OCI-LY7 (cell line): ENCODE measurements around the gene CDC34. TPM values are rescaled to one million over a fixed set of nuclear protein-coding genes. Genes with fewer than 3 reads are reported as not detected.

Source experiments
- BruUV-seq: library from RNA; stranded (reverse); fragments of 400-500 nt; replicated peaks from 2 replicates; lab custom pipeline; 2021; lab: Mats Ljungman, UMichigan
- CTCF ChIA-PET: fragments of 300-600 bp; sonication (Branson Sonifier 250); formaldehyde crosslinking; loops from one replicate; lab custom pipeline; 2022; ENCODE audit warnings: antibody characterized with exemption; ENCODE audit not compliant: unreplicated experiment; lab: Charles Lee
- POLR2A ChIA-PET: fragments of 300-600 bp; sonication (Branson Sonifier 250); formaldehyde crosslinking; loops from one replicate; lab custom pipeline; 2022; ENCODE audit warnings: antibody characterized with exemption; lab: Charles Lee
- DNase-seq: peaks from one replicate; pipeline ENCODE4 v3.0.0-alpha.2; 2015; ENCODE audit warnings: low spot score
- H2AFZ ChIP-seq: fragments of 200-600 bp; sonication (generic), shearing (Covaris generic); 2 replicates; pipeline ENCODE4 v1.6.1; 2014; ENCODE audit warnings: mild to moderate bottlenecking, antibody characterized with exemption, low read length, moderate library complexity
- H3K27ac ChIP-seq: fragments of 200-600 bp; sonication (generic); 2 replicates; pipeline ENCODE4 v1.5.1; 2014; ENCODE audit warnings: mixed run types, low read depth, mild to moderate bottlenecking, moderate library complexity, low read length, inconsistent platforms; ENCODE audit not compliant: poor library complexity, severe bottlenecking
- H3K36me3 ChIP-seq: fragments of 200-600 bp; sonication (generic); 2 replicates; pipeline ENCODE4 v1.6.1; 2014; ENCODE audit warnings: mild to moderate bottlenecking, antibody characterized with exemption, low read length, moderate library complexity, mixed read lengths; ENCODE audit not compliant: insufficient read depth
- H3K4me1 ChIP-seq: fragments of 200-600 bp; sonication (generic); 2 replicates; pipeline ENCODE4 v1.5.1; 2014; ENCODE audit warnings: mild to moderate bottlenecking, low read length; ENCODE audit not compliant: insufficient read depth, poor library complexity, severe bottlenecking
- H3K4me2 ChIP-seq: fragments of 200-600 bp; sonication (generic); 2 replicates; pipeline ENCODE4 v1.6.1; 2014; ENCODE audit warnings: mild to moderate bottlenecking, low read length
- H3K4me3 ChIP-seq: fragments of 200-600 bp; sonication (generic); 2 replicates; pipeline ENCODE4 v1.5.1; 2014; ENCODE audit warnings: mild to moderate bottlenecking, low read depth, low read length; ENCODE audit not compliant: poor library complexity, severe bottlenecking
- H3K79me2 ChIP-seq: fragments of 200-600 bp; sonication (generic); 2 replicates; pipeline ENCODE4 v1.6.1; 2016; ENCODE audit warnings: low read depth, mild to moderate bottlenecking, low read length, moderate library complexity, mixed read lengths; ENCODE audit not compliant: insufficient read depth
- H3K9me2 ChIP-seq: fragments of 200-600 bp; sonication (generic); 2 replicates; pipeline ENCODE4 v1.6.1; 2016; ENCODE audit warnings: mild to moderate bottlenecking, low read length, mixed read lengths; ENCODE audit not compliant: insufficient read depth
- H3K9me3 ChIP-seq: fragments of 200-600 bp; sonication (generic); 2 replicates; pipeline ENCODE4 v1.6.1; 2014; ENCODE audit warnings: mild to moderate bottlenecking, mixed run types, low read length, mixed read lengths
- H4K20me1 ChIP-seq: fragments of 200-600 bp; sonication (generic); 2 replicates; pipeline ENCODE4 v1.6.1; 2014; ENCODE audit warnings: mild to moderate bottlenecking, antibody characterized with exemption, low read length, moderate library complexity, mixed read lengths; ENCODE audit not compliant: insufficient read depth
- CTCF ChIP-seq: fragments of 200-600 bp; sonication (generic); conservative IDR thresholded peaks from 2 replicates; pipeline ENCODE4 v1.5.1; 2014; ENCODE audit warnings: mild to moderate bottlenecking, antibody characterized with exemption, low read length, moderate library complexity, mixed read lengths
- EZH2phosphoT487 ChIP-seq: fragments of 200-600 bp; sonication (generic); IDR thresholded peaks from 2 replicates; pipeline ENCODE4 v1.6.1; 2018; ENCODE audit warnings: low read depth, borderline replicate concordance, mild to moderate bottlenecking, mixed run types, antibody characterized with exemption, low read length, moderate library complexity, mixed read lengths
- intact Hi-C: fragments of 100-400 bp; cut with micrococcal nuclease; formaldehyde crosslinking; loops from one replicate; pipeline ENCODE4 v1.10.0; 2022; ENCODE audit not compliant: unreplicated experiment
- total RNA-seq, 2 experiments: library from RNA; depleted of rRNA in 1 of 2; stranded (reverse); fragments of >200 nt in 1 of 2; shearing (Covaris generic) in 1 of 2; gene quantifications; 2 replicates each; pipeline ENCODE4 v1.2.3, GENCODE V29; 2014 to 2022

CDC34 gene
- total RNA-seq, 2 experiments from 2014 or later = 58.2 to 77.2 TPM

GRCh38 chr19:566844-567243, 35.3 kb downstream of the CDC34 start:
- Histone ChIP-seq H3K27ac (no peak overlapping the region), H2AFZ (no peak overlapping the region), H4K20me1 (no peaks in the 10 kb centered on the region), H3K9me2 (no peaks in the 10 kb centered on the region), H3K4me1 (peaks cover 9% of the 10 kb centered on the region), H3K79me2 (no peaks in the 10 kb centered on the region), H3K36me3 (0 out of 2 replicates have a peak, but pooled peaks cover 3% of the 10 kb centered on the region), H3K4me3 (no peak overlapping the region), H3K4me2 (no peak overlapping the region), H3K9me3 (no peaks in the 10 kb centered on the region)
- BruUV-seq = TSS peak; percentile 21
- intact Hi-C loops = no loop called here
- DNase-seq = no peak
- TF ChIP-seq CTCF (no peak), EZH2phosphoT487 (no peak)
- ChIA-PET CTCF (no interaction called here), POLR2A (no interaction called here)

GRCh38 chr19:567296-567900, 35.8 kb downstream of the CDC34 start:
- no peak for TF ChIP-seq EZH2phosphoT487
- no peak for TF ChIP-seq CTCF
- ChIA-PET POLR2A (no interaction called here), CTCF (no interaction called here)
- no peak overlapping the region for H3K4me2 ChIP-seq
- H4K20me1 ChIP-seq = no peaks in the 10 kb centered on the region
- no peak overlapping the region for H2AFZ ChIP-seq
- H3K79me2 ChIP-seq = no peaks in the 10 kb centered on the region
- H3K4me3 ChIP-seq = no peak overlapping the region
- H3K4me1 ChIP-seq = peaks cover 9% of the 10 kb centered on the region
- intact Hi-C loops = no loop called here
- no peaks in the 10 kb centered on the region for H3K9me3 ChIP-seq
- DNase-seq = no peak
- no TSS peak for BruUV-seq
- H3K27ac ChIP-seq = no peak overlapping the region
- 0 out of 2 replicates have a peak, but pooled peaks cover 3% of the 10 kb centered on the region for H3K36me3 ChIP-seq
- no peaks in the 10 kb centered on the region for H3K9me2 ChIP-seq

- BruUV-seq = no TSS peak
- Histone ChIP-seq H3K27ac (no peak overlapping the region), H3K79me2 (peaks cover 28% of the 10 kb centered on the region), H2AFZ (no peak overlapping the region), H3K4me2 (no peak overlapping the region), H3K4me1 (peaks cover 26% of the 10 kb centered on the region), H4K20me1 (peaks cover 6% of the 10 kb centered on the region; the same call in 1 of the 2 replicates), H3K36me3 (0 out of 2 replicates have a peak, but pooled peaks cover 11% of the 10 kb centered on the region), H3K4me3 (no peak overlapping the region), H3K9me2 (no peaks in the 10 kb centered on the region), H3K9me3 (no peaks in the 10 kb centered on the region)
- ChIA-PET POLR2A (no interaction called here), CTCF (no interaction called here)
- no peak for DNase-seq
- intact Hi-C loops = loop anchor here (2.0 to 5.0 kb wide), 4 partner anchors 38 to 227 kb away; partner anchors contain the start of genes CDC34, PTBP1, RNF126 and TPGS1
- TF ChIP-seq EZH2phosphoT487 (no peak), CTCF (no peak)
Measured at GRCh38 chr19:570251-570686, 38.7 kb downstream of the CDC34 start.
